Activated T-helper 1 cell treated with anti-CD3 and anti-CD28 coated beads, Interleukin-12 subunit alpha, Interleukin-12 subunit beta, Interleukin-2, Interleukin-4 antibody, amounts not matched to agents 30 ng/mL and 10 ng/mL and 1 ng/mL, durations not matched to agents 14 hours and 24 hours and 36 hours (primary cell): Measurements from ENCODE around the gene HMX1. TPM values are rescaled to one million over a fixed set of nuclear protein-coding genes. Genes with fewer than 3 reads are reported as not detected.

ENCODE experiments used
- DNase-seq: peaks from one replicate; pipeline ENCODE4 v3.0.0; 2021; ENCODE audit warnings: low spot score
- H3K27ac Mint-ChIP-seq: one replicate; pipeline ENCODE4 v1.8.0; 2021; ENCODE audit warnings: mild to moderate bottlenecking, mixed read lengths
- H3K27me3 Mint-ChIP-seq: one replicate; pipeline ENCODE4 v1.8.0; 2022; ENCODE audit warnings: mild to moderate bottlenecking, moderate library complexity, mixed read lengths; ENCODE audit not compliant: insufficient read depth
- H3K36me3 Mint-ChIP-seq: one replicate; pipeline ENCODE4 v1.8.0; 2021; ENCODE audit warnings: low read depth, mixed read lengths
- H3K4me1 Mint-ChIP-seq: one replicate; pipeline ENCODE4 v1.8.0; 2021; ENCODE audit warnings: low read depth, mixed read lengths
- H3K4me3 Mint-ChIP-seq: one replicate; pipeline ENCODE4 v1.8.0; 2021; ENCODE audit warnings: mild to moderate bottlenecking, moderate library complexity, mixed read lengths
- H3K9me3 Mint-ChIP-seq: one replicate; pipeline ENCODE4 v1.8.0; 2021; ENCODE audit warnings: mixed read lengths
- intact Hi-C: fragments of 100-400 bp; cut with micrococcal nuclease; formaldehyde crosslinking; loops from one replicate; pipeline ENCODE4 v1.15.1; 2024
- total RNA-seq: library from RNA; stranded (reverse); gene quantifications from 2 replicates; pipeline ENCODE4 v1.2.3, GENCODE V29; 2022

Gene HMX1
- total RNA-seq, 1 donor from 2014 or later: not detected

GRCh38 chr4:8905773-8906667, 34.4 kb upstream of the HMX1 start:
- Mint-ChIP-seq H3K36me3 (no peaks in the 10 kb centered on the region), H3K9me3 (peaks cover 12% of the 10 kb centered on the region), H3K27me3 (no peaks in the 10 kb centered on the region), H3K27ac (no peak overlapping the region), H3K4me1 (no peaks in the 10 kb centered on the region), H3K4me3 (no peak overlapping the region)
- intact Hi-C loops: no loop called here
- no peak for DNase-seq

- no peak for DNase-seq
- no peaks in the 10 kb centered on the region for H3K27me3 Mint-ChIP-seq
- no peak overlapping the region for H3K4me3 Mint-ChIP-seq
- H3K9me3 Mint-ChIP-seq: peaks cover 12% of the 10 kb centered on the region
- no peak overlapping the region for H3K27ac Mint-ChIP-seq
- no peaks in the 10 kb centered on the region for H3K4me1 Mint-ChIP-seq
- no peaks in the 10 kb centered on the region for H3K36me3 Mint-ChIP-seq
- intact Hi-C loops: no loop called here
These were observed 33.7 kb upstream of the HMX1 start for GRCh38 chr4:8905226-8905772.

GRCh38 chr4:8904666-8905065, 33.0 kb upstream of the HMX1 start:
- H3K27ac Mint-ChIP-seq: no peak overlapping the region
- H3K36me3 Mint-ChIP-seq: no peaks in the 10 kb centered on the region
- no peak for DNase-seq
- intact Hi-C loops: no loop called here
- H3K4me3 Mint-ChIP-seq: no peak overlapping the region
- H3K9me3 Mint-ChIP-seq: peaks cover 12% of the 10 kb centered on the region
- H3K4me1 Mint-ChIP-seq: no peaks in the 10 kb centered on the region
- H3K27me3 Mint-ChIP-seq: no peaks in the 10 kb centered on the region

- no peak overlapping the region for H3K27ac Mint-ChIP-seq
These were observed 32.4 kb upstream of the HMX1 start for GRCh38 chr4:8904041-8904501.

GRCh38 chr4:8901335-8901734, 29.7 kb upstream of the HMX1 start:
- Mint-ChIP-seq H3K36me3 (no peaks in the 10 kb centered on the region), H3K9me3 (peaks cover 12% of the 10 kb centered on the region), H3K27ac (no peak overlapping the region), H3K4me1 (no peaks in the 10 kb centered on the region), H3K4me3 (no peak overlapping the region), H3K27me3 (peaks cover 3% of the 10 kb centered on the region)
- intact Hi-C loops: no loop called here
- DNase-seq: no peak

More at GRCh38 chr4:8904041-8904501, 32.4 kb upstream of the HMX1 start:
- DNase-seq: no peak
- Mint-ChIP-seq H3K36me3 (no peaks in the 10 kb centered on the region), H3K9me3 (peaks cover 12% of the 10 kb centered on the region), H3K4me3 (no peak overlapping the region), H3K4me1 (no peaks in the 10 kb centered on the region), H3K27me3 (no peaks in the 10 kb centered on the region)
- intact Hi-C loops: no loop called here

GRCh38 chr4:8900588-8900987, 28.9 kb upstream of the HMX1 start:
- Mint-ChIP-seq H3K27me3 (peaks cover 3% of the 10 kb centered on the region), H3K36me3 (no peaks in the 10 kb centered on the region), H3K4me1 (no peaks in the 10 kb centered on the region), H3K9me3 (peaks cover 12% of the 10 kb centered on the region), H3K27ac (no peak overlapping the region), H3K4me3 (no peak overlapping the region)
- intact Hi-C loops: no loop called here
- no peak for DNase-seq

- Mint-ChIP-seq H3K27ac (no peak overlapping the region), H3K4me3 (no peak overlapping the region), H3K27me3 (peaks cover 11% of the 10 kb centered on the region), H3K36me3 (no peaks in the 10 kb centered on the region), H3K9me3 (peaks cover 12% of the 10 kb centered on the region), H3K4me1 (no peaks in the 10 kb centered on the region)
- intact Hi-C loops: no loop called here
- DNase-seq: no peak
These were observed 26.8 kb upstream of the HMX1 start for GRCh38 chr4:8898419-8898818.

- Mint-ChIP-seq H3K27me3 (peaks cover 11% of the 10 kb centered on the region), H3K9me3 (peaks cover 12% of the 10 kb centered on the region), H3K4me3 (no peak overlapping the region), H3K4me1 (no peaks in the 10 kb centered on the region), H3K36me3 (no peaks in the 10 kb centered on the region), H3K27ac (no peak overlapping the region)
- intact Hi-C loops: no loop called here
- no peak for DNase-seq
These were observed 25.9 kb upstream of the HMX1 start for GRCh38 chr4:8897251-8898167.

- Mint-ChIP-seq H3K27me3 (peaks cover 14% of the 10 kb centered on the region), H3K27ac (no peak overlapping the region), H3K4me1 (no peaks in the 10 kb centered on the region), H3K4me3 (no peak overlapping the region), H3K9me3 (peaks cover 6% of the 10 kb centered on the region), H3K36me3 (no peaks in the 10 kb centered on the region)
- DNase-seq: no peak
- intact Hi-C loops: no loop called here
These were observed 24.9 kb upstream of the HMX1 start for GRCh38 chr4:8896506-8896905.

GRCh38 chr4:8896071-8896470, 24.4 kb upstream of the HMX1 start:
- no peaks in the 10 kb centered on the region for H3K4me1 Mint-ChIP-seq
- H3K27me3 Mint-ChIP-seq: peaks cover 18% of the 10 kb centered on the region
- H3K27ac Mint-ChIP-seq: no peak overlapping the region
- H3K4me3 Mint-ChIP-seq: no peak overlapping the region
- peaks cover 1% of the 10 kb centered on the region for H3K9me3 Mint-ChIP-seq
- DNase-seq: no peak
- H3K36me3 Mint-ChIP-seq: no peaks in the 10 kb centered on the region
- intact Hi-C loops: no loop called here

- Mint-ChIP-seq H3K9me3 (no peaks in the 10 kb centered on the region), H3K4me3 (no peak overlapping the region), H3K36me3 (no peaks in the 10 kb centered on the region), H3K27ac (no peak overlapping the region), H3K27me3 (peaks cover 22% of the 10 kb centered on the region), H3K4me1 (no peaks in the 10 kb centered on the region)
- intact Hi-C loops: loop anchor here (2.0 kb wide), 1 partner anchor 36 kb away; no protein-coding TSS in a partner anchor
- no peak for DNase-seq
These were observed 23.7 kb upstream of the HMX1 start for GRCh38 chr4:8895295-8895694.

- H3K4me3 Mint-ChIP-seq: no peak overlapping the region
- DNase-seq: no peak
- no peak overlapping the region for H3K27ac Mint-ChIP-seq
- no peaks in the 10 kb centered on the region for H3K4me1 Mint-ChIP-seq
- intact Hi-C loops: loop anchor here (2.0 kb wide), 1 partner anchor 36 kb away; no protein-coding TSS in a partner anchor
- no peaks in the 10 kb centered on the region for H3K36me3 Mint-ChIP-seq
- peaks cover 27% of the 10 kb centered on the region for H3K27me3 Mint-ChIP-seq
- no peaks in the 10 kb centered on the region for H3K9me3 Mint-ChIP-seq
These were observed 22.8 kb upstream of the HMX1 start for GRCh38 chr4:8894424-8894816.
